ACHN (cell line): ENCODE measurements around the gene OTUB1.

Source experiments
- DNase-seq: peaks from one replicate; pipeline ENCODE4 v3.0.0-alpha.2; 2015
- in situ Hi-C: cut with HindIII; loops from 2 replicates; pipeline ENCODE4 v1.10.0; 2017; ENCODE audit warnings: low sequenced_read_pairs, low pct_ligation_motif_present, low pct_unique_long_range_greater_than_20kb

Gene OTUB1

DNA sequence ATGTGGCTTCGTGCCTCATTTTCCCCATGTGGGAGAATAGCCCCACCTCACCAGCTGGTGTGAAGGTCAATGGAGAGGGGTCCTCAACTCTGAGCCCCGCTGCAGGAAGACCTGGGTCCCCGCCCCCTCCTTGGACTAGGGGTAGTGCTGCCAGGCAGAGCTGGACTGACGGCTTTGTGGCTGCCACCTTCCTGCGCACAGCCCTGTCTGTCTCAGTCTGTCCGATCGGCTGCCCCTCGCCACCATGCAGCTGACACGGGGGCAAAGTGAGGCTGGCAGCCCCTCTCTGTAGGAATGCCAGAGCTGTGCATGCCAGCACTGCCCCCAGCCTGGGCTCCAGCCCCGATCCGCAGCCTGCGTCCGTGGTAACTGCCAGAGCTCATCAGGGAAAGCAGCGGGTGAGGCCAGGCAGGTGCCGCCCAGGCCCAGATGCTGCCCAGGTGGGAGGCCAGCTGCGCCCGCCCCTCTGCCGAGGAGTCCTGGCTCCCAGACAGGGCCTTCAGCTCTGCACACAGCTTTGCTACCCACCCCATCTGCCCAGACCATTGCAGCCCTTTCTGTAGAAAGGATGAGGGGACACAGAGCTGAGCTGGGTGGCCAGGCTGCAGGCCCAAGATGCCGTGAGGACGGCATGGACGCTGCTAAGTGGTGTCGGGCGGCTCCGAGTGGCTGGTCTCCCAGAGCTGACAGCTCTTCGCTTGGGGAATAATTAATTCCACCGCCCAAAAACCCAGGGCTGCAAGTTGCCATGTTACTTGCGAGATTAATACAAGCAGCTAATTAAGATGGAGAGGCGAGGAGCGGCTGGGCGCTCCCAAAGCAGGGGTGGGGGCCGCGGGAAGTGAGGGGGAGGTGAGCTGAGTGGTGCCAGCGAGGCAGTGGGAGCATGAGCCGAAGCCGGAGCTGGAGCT, 30.0 kb downstream of the OTUB1 start:
- in situ Hi-C loops, result no loop called here

DNA sequence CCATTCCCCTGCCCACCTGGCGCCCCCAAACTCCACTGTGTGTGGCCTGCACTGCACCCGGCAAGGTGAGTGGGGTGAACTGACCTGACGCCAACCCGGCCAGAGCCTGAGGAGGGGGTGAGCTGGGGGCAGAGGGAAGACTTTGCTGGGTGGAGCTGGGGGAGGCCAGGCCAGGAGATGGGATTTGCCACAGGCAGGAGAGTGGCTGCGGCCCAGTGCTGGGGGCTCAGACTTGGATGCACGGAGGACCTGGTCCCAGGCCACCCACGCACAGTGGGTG, 31.6 kb downstream of the OTUB1 start:
- in situ Hi-C loops, result no loop called here
- no peak for DNase-seq

More for the DNA sequence above, 30.0 kb downstream of the OTUB1 start:
- no peak for DNase-seq

- no peak for DNase-seq
- in situ Hi-C loops, result no loop called here
These were observed 32.1 kb downstream of the OTUB1 start for GRCh38 chr11:64018310-64018709.

DNA sequence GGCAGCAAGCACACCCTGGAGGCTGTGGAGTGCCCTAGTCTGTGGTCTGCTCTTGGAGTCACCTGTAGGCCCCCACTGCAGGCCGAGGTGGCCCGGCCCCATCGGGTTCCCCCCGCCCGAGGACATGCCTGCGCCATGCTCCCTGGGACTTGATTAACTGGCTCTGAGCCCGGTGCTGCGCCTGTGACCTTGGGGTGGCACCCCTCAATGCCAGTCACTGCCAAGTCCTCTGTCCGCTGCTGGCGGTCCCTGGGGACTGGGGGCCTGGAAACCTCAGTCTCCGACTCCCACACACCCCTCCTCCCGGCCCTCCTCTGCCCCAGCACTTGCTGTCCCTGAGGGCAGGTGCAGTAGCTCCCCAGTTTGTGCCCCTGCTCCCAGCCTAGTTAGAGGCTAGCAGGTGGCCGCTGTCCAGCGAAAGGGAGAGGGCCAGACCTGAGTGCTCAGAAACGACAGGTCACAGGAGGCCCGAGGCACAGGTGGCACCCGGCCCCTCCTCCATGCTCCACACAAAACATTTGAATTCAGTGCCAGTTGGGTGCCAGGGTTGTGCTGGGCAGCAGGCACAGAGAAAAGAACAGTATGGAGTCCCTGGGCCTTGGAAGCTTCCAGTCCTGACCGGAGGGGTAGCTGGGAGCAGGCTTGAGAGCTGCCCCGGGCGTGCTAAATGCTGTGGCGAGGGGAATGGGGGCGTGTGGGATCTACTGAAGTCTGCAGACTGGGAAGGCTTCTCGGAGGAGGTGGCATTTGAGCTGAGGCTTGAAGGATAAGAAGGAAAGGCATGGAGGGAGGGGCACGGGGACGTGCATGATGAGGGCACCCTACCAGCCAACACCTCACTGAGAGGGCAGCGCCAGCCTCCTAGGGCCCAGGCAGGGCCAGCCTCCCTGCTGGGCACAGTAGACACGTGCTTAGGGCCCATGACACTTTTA, 33.1 kb downstream of the OTUB1 start:
- in situ Hi-C loops, result no loop called here
- no peak for DNase-seq

DNA sequence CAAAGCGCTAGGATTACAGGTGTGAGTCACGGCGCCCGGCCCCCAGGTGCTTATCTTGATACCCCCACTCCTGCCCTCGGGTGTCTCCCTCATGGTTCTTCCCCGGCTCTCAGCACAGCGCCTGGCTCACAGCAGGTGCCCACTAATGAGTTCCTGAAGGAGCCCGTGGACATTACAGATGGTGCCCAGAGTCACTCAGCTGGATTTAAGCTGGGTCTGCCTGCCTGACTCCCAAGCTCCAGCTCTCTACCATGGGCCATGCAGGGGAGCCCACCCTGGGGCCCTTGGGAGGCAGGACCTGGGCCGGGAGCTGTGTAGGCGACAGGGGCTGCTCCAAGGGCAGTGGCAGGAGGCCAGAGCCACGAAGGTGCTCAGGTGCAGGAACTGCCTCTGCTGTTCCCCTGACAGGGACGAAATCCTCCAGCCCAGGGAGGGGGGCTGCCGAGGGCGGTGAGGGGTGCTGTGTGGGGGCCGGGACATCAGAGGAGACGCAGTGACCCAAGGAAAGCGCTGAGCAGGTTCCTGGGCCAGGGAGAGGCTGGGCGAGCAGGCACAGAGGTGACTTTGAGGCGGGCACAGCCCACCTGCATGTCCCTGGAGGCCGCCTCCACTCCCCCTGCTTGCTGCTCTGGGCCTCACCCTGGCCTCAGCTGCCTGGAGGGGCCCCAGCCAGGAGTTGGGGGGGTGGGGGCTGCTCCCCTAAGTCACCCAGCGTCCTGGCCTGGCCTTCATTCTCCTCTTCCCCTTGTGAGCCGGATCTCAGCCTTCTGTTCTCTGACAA, 34.9 kb downstream of the OTUB1 start:
- in situ Hi-C loops, result no loop called here

DNA sequence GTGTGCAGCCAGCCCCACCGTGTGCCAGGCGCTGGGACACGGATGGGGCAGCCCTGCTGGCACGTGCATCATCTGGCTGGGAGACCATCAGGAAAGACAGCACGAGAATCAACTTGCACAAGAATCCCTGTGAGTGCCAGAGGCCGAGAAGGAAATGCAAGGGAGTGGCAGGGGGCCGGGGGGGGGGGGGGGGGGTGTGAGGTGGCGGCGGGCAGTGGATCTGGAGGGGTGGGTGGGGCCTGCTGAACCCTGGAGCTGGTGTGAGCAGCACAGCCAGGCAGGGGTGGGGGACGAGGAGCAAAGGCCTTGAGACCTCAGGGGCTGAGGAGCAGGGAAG, 35.5 kb downstream of the OTUB1 start:
- in situ Hi-C loops, result no loop called here
- DNase-seq, result no peak

More for the DNA sequence above, 34.9 kb downstream of the OTUB1 start:
- DNase-seq, result no peak

DNA sequence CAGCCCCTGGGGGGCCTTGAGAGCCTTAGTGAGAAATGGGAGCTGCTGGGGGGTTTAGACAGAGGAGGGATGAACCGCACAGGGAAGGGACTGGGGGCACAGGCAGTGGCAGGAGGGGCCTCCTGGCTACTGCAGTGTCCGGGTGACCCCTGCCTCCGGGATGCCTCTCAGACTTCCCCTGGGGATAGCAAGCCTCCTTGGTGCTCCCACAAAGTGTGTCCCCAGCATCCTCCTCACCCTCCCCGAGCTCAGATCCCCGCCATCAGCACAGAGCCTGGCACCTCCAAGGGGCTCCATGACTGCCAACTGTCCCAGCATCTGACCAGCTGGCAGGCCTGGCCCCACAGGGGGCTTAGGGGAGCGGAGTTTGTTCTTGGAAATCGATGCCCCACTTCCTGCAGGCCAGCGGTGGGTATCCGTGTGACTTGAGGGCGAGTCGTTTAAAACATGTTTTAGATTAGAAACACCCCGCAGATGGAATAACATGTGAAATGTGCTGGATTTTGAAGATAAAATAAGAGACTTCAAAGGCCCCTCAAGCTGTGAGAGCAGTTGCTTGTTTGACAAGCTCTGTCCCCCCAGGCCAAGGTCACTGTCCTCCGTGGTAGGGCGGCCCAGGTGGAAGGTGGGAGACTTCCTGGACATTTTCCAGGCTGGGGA, 36.0 kb downstream of the OTUB1 start:
- in situ Hi-C loops, result no loop called here
- no peak for DNase-seq

DNA sequence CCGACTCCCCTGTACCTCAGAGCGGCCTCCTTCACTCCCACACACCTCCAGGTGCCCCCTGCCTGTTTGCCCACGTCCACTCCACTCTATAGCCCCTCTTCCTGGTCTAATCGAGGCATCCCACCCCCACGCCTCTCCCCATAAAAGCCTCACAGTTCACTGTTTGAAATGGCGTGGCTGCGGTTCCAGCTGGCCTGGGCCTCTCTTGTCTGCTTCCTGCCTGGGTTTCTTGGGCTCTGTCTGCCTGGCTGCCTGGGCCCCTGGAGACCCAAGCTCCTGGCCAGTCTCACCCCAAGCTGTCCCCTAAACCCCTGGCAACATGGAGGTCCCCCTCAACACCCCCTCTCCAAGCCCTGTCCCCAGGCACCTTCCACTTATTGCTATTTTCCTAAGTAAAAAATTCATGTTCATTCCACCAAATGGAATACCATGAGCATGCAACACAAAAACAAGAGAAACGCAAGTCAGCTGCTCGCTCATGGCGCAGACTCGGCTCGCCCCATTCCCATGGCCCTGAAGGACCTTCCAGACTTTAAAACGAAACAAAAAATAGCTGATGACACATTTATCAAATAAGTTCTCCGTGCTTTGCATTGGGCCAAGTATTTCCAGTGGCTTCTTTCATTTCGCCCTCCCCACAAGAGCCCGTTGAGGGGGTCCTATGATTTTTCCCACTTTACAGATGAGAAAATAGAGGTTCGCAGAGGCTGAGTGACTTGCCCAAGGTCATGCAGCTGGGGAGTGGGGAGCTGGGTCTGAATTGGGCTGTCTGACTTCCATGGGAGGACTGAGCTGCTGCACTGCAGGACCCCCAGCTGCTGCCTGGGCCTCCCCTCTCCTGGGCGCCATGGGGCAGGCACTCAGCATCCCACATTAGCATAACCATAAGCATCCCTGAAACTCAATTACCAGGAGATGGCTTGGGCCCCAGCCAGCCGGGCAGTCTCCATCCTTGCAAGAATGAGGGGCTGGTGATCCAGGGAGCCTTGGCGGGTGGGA, 37.8 kb downstream of the OTUB1 start:
- DNase-seq, result no peak
- in situ Hi-C loops, result no loop called here

DNA sequence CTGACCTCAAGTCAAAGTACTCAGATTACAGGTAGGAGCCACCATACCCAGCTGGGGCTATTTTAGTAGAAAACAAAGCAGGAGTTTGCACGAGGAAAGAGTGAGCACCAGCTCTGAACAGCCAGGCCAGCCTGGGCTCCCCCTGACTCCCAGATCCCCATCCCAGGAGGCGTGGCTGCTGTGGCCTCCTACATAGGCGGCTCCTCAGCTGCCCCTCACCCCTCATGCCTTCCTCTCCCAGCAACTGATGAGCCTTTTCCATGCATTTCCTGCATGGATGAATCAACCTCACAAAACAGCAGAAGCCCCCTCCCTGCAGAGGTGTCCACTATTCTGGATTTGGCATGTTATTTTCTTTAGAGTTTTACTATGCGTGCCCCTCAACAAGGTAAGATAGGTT, 39.0 kb downstream of the OTUB1 start:
- in situ Hi-C loops, result no loop called here
- no peak for DNase-seq

DNA sequence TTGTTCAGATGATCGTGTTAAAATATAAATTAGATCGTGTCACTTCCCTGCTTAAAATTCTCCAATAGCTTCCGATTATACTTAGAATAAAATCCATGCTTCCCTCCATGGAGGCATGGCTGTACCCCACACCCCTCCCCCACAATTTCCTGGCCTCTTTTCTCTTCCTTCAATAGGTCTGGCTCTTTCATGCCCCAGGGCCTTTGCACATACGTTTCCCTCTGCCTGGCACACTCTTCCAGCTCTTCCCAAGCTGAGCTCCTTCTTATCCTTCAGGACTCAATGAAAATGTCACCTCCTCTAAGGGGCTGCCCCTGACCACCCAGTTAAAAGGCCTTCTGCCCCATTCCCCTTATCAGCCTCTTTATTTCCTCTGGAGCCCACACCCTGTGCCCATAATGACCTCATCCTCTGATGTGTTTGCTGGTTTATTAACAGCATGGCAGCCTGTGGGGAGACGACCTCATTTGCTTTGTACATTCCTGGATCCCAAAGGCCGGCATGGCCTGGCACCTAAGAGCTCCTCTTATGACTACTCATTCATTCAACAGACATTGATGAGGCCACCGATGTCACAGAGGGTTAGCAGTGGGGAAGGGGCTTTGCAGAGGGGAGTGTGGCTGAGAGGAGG, 40.5 kb downstream of the OTUB1 start:
- no peak for DNase-seq
- in situ Hi-C loops, result no loop called here

- in situ Hi-C loops, result no loop called here
- no peak for DNase-seq
These were observed 41.6 kb downstream of the OTUB1 start for GRCh38 chr11:64027651-64028397.

DNA sequence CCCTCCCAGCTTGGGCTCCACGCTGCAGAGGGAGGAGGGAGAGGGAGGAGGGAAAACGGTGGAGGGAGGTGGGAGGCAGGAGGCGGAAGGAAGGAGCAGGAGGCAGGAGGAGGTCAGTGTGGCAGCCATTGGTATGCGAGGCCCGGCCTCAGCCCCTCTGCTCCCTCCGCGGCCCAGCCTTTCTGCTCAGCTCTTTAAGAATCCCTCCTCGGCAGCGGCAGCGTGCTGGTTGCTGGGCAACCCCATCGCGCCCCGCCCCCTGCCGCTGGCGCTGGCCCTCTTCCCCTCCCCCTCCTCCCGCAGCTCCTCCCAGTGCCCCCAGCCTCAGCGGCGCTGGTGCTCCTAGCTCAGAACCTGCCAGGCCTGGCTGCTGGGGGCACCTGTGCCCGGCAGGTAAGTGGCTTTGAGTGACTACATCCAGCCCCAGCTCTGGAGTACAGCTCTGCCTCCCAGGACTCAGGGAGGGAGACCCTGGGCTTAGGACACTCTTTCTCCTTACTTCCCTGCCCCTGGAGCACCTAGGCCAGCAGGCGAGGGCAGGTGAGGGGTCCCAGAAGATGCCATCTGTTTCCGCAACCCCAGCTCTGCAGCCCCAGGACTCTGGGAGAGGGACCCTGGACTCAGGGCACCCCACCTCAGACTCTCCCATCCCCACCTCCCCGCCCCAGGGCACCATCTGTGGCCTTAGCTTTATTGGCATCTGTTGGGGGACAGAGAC, 42.3 kb downstream of the OTUB1 start:
- in situ Hi-C loops, result no loop called here
- no peak for DNase-seq

DNA sequence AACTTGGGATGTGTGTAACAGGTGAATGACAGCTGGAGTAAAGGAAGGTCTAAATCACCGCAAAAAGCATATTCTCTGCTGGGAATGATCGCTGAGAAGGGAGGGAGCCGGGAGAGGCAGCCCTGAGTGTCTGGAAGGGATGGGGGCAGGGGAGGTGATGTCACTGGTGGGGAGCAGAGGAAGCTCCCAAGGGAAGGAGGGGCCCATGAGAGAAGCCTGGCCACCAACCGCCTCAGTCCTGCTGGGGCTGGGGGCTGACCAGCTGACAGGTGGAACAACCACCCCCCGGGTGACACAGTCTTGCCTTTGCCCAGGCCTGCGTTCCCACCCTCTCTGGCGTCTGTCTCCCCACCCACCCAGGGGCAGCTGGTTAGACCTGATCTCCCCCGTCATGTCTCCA, 43.5 kb downstream of the OTUB1 start:
- in situ Hi-C loops, result no loop called here
- no peak for DNase-seq

DNA sequence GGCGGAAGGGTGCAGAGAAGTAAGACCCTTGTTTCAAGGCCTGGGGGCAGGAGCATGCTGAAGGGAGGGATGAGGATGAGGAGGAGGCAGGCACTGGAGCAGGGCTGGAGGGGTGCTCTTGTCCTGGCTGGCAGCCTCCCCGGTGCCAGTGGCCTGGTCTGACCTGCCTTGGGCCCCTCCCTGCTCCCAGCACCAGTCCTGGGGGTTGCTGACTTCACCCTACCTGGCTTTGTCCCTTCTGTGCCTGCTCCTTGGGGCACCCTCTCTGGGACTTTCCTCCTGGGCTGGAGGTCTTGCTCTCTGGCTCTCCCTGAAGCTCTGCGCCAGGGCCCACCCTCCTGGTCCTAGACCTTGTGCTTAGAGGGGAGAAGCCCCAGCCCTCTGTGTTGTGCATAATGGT, 44.8 kb downstream of the OTUB1 start:
- in situ Hi-C loops, result no loop called here
- no peak for DNase-seq

DNA sequence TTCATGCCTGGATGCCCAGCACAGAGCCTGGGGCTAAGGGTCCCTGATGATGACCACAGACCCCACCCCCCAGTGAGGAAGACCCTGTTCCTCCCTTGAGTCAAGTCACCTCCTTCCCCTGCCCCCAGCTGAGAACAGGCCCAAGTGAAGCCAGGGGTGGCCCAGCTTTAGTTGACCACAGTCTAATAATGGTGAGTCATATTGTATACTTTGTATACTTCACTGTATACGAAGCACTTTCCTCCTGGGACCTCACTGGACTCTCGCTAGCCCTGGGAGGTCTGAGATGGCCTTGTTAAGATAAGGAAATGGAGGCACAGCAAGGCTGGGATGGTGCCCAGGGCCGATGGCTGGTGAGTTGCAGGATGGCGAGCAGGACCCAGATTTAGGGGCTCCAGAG, 45.8 kb downstream of the OTUB1 start:
- no peak for DNase-seq

DNA sequence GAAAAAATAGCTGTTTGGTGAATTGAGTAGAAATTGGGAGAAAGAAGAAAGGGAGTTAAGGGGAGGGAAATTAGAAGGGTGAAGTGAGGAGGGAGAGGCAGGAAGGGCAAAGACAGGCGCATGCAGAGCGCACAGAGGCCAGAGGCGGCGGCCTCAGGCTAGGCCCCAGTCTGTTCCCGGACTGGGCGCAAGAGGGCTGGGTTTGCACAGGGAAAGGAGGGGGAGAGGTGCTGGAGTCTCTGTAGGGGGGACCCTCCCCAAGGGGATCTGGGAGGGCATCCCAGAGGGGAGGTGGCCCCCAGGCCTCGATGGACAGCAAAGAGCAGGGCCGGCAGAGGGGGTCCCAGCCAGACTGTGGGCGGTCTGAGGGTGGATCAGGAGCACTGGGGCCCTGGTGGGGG, 48.2 kb downstream of the OTUB1 start:
- no peak for DNase-seq
- in situ Hi-C loops, result no loop called here

More for the DNA sequence above, 45.8 kb downstream of the OTUB1 start:
- in situ Hi-C loops, result no loop called here
